Upper lobe of right lung (tissue), 1 donor: Measurements from ENCODE around the gene DENND5B. TPM values are rescaled to one million over a fixed set of nuclear protein-coding genes. Genes with fewer than 3 reads are reported as not detected.

Experiments
- ATAC-seq: fragments of 200-7000 bp; cut with Tn5 transposase; one replicate; pipeline ENCODE4 v1.9.1; 2020; ENCODE audit warnings: mild to moderate bottlenecking, moderate library complexity
- DNase-seq: peaks from one replicate; pipeline ENCODE4 v3.0.0-alpha.2; 2020
- H3K27ac ChIP-seq: fragments of 200-600 bp; one replicate; pipeline ENCODE4 v1.8.0; 2022
- H3K27me3 ChIP-seq: fragments of 200-600 bp; one replicate; pipeline ENCODE4 v1.8.0; 2022; ENCODE audit warnings: mild to moderate bottlenecking
- H3K36me3 ChIP-seq: fragments of 200-600 bp; one replicate; pipeline ENCODE4 v1.8.0; 2022
- H3K4me1 ChIP-seq: fragments of 200-600 bp; one replicate; pipeline ENCODE4 v1.8.0; 2022
- H3K4me3 ChIP-seq: fragments of 200-600 bp; one replicate; pipeline ENCODE4 v1.8.0; 2022; ENCODE audit warnings: mild to moderate bottlenecking
- H3K9me3 ChIP-seq: fragments of 200-600 bp; one replicate; pipeline ENCODE4 v1.8.0; 2022
- CTCF ChIP-seq: fragments of 200-600 bp; IDR thresholded peaks from one replicate; pipeline ENCODE4 v1.8.0; 2022; ENCODE audit warnings: antibody characterized with exemption
- intact Hi-C: fragments of 100-400 bp; cut with DNase I; formaldehyde crosslinking; loops from one replicate; pipeline ENCODE4 v1.11.0; 2022
- total RNA-seq: library from RNA; stranded (reverse); fragmentation: NEBNext Ultra II Directional; extraction: Animal tissue kit (Norgen Biotek cat#: 25700); gene quantifications from one replicate; pipeline ENCODE4 v1.2.1, GENCODE V29; 2021
- donor health status: DM: no; HTN: yes; CAD: no; lungs with severe emphysema.

Gene DENND5B
- total RNA-seq, 1 donor from 2014 or later, result 7.5 TPM

GRCh38 chr12:31368666-31369361 lies 222.1 kb downstream of the DENND5B start:
- Histone ChIP-seq H3K27me3 (no peaks in the 10 kb centered on the region), H3K4me3 (no peak overlapping the region), H3K27ac (no peak overlapping the region), H3K36me3 (no peaks in the 10 kb centered on the region), H3K9me3 (no peaks in the 10 kb centered on the region), H3K4me1 (peaks cover 8% of the 10 kb centered on the region)
- intact Hi-C loops, result no loop called here
- no peak for TF ChIP-seq CTCF
- DNase-seq (peak; percentile 21), ATAC-seq (no peak)

GRCh38 chr12:31366104-31366621 lies 224.8 kb downstream of the DENND5B start:
- intact Hi-C loops, result no loop called here
- DNase-seq (peak; percentile 5), ATAC-seq (no peak)
- Histone ChIP-seq H3K27ac (no peak overlapping the region), H3K9me3 (no peaks in the 10 kb centered on the region), H3K36me3 (no peaks in the 10 kb centered on the region), H3K27me3 (no peaks in the 10 kb centered on the region), H3K4me3 (no peak overlapping the region), H3K4me1 (peaks cover 8% of the 10 kb centered on the region)
- no peak for TF ChIP-seq CTCF

GRCh38 chr12:31363831-31364230 lies 227.1 kb downstream of the DENND5B start:
- intact Hi-C loops, result no loop called here
- Histone ChIP-seq H3K9me3 (no peaks in the 10 kb centered on the region), H3K27ac (no peak overlapping the region), H3K4me3 (no peak overlapping the region), H3K36me3 (no peaks in the 10 kb centered on the region), H3K27me3 (no peaks in the 10 kb centered on the region), H3K4me1 (no peaks in the 10 kb centered on the region)
- DNase-seq, result peak; percentile 23
- no peak for TF ChIP-seq CTCF
- ATAC-seq, result no peak

GRCh38 chr12:31363416-31363809 lies 227.5 kb downstream of the DENND5B start:
- Histone ChIP-seq H3K27ac (no peak overlapping the region), H3K9me3 (no peaks in the 10 kb centered on the region), H3K4me3 (no peak overlapping the region), H3K27me3 (no peaks in the 10 kb centered on the region), H3K4me1 (no peaks in the 10 kb centered on the region), H3K36me3 (no peaks in the 10 kb centered on the region)
- no peak for TF ChIP-seq CTCF
- intact Hi-C loops, result no loop called here
- no peak for ATAC-seq
- DNase-seq, result no peak

GRCh38 chr12:31362759-31363415 lies 228.0 kb downstream of the DENND5B start:
- intact Hi-C loops, result no loop called here
- DNase-seq, result no peak
- H3K4me3 ChIP-seq, result no peak overlapping the region
- ATAC-seq, result peak; percentile 90
- peak; percentile 12 for TF ChIP-seq CTCF
- no peak overlapping the region for H3K27ac ChIP-seq
- no peaks in the 10 kb centered on the region for H3K9me3 ChIP-seq
- no peaks in the 10 kb centered on the region for H3K4me1 ChIP-seq
- no peaks in the 10 kb centered on the region for H3K36me3 ChIP-seq
- H3K27me3 ChIP-seq, result no peaks in the 10 kb centered on the region
